ENCODE results near the gene U2AF1L4.
A peak's percentile ranks its signal among the peaks of the same experiment; 100 is the strongest.

DNA sequence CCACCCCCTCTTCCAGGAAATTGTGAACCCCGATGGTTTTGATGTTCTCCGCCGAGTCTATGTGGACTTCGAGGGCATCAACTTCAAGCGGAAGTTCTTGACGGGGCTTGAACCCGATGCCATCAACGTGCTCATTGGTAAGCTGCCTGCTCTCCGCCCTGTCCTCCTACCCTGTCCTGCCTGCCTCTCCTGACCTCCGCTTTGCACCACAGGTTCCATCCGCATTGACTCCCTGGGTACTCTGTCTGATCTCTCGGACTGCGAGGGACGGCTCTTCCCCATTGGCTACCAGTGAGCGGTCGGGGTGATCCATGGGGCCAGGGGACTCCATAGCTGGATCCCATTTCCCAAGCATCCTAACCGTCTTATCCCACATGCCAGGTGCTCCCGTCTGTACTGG lies 14.9 kb downstream of the U2AF1L4 start:
- no peak for TF ChIP-seq POLR2AphosphoS5 (IDR thresholded peaks at IDR 0.05; ENCODE audit: low read depth, low read length)
- TF ChIP-seq POLR2A (IDR thresholded peaks at IDR 0.05; ENCODE audit: low read depth, low read length): 0 out of 2 replicates have a peak, but pooled peaks have one; percentile 2
- TF ChIP-seq TAF1 (IDR thresholded peaks at IDR 0.05; ENCODE audit: borderline replicate concordance, low read depth, low read length): no peak

Measured in GM12892 (cell line).